Naive B cell (primary cell): ENCODE data around the gene TASP1. TPM values are rescaled to one million over a fixed set of nuclear protein-coding genes. Genes with fewer than 3 reads are reported as not detected.

Source experiments
- ATAC-seq, 2 donors: fragments of 150-1000 bp; cut with Tn5 transposase; 2 replicates each; pipeline ENCODE4 v1.10.0; 2021; ENCODE audit warnings: low read depth in 2 of 2, mild to moderate bottlenecking in 2 of 2, moderate library complexity in 2 of 2
- DNase-seq: peaks from one replicate; pipeline ENCODE4 v3.0.0; 2022
- H3K27ac Mint-ChIP-seq, 6 donors: one replicate each; pipeline ENCODE4 v1.8.0; 2020 to 2022; ENCODE audit warnings: mild to moderate bottlenecking in 6 of 6, mixed read lengths in 6 of 6, moderate library complexity in 5 of 6, inconsistent platforms in 2 of 6
- H3K27me3 Mint-ChIP-seq, 3 donors: one replicate each; pipeline ENCODE4 v1.8.0; 2021 to 2022; ENCODE audit warnings: mixed read lengths in 3 of 3, mild to moderate bottlenecking in 1 of 3
- H3K36me3 Mint-ChIP-seq, 2 donors: one replicate each; pipeline ENCODE4 v1.8.0; 2020 to 2022; ENCODE audit warnings: mixed read lengths in 2 of 2, inconsistent platforms in 1 of 2, mild to moderate bottlenecking in 1 of 2
- H3K4me1 Mint-ChIP-seq, 3 donors: one replicate each; pipeline ENCODE4 v1.8.0; 2020 to 2022; ENCODE audit warnings: mixed read lengths in 3 of 3, inconsistent platforms in 1 of 3, mild to moderate bottlenecking in 1 of 3, moderate library complexity in 1 of 3
- H3K4me3 Mint-ChIP-seq, 8 donors: one replicate each; pipeline ENCODE4 v1.8.0; 2020 to 2022; ENCODE audit warnings: mild to moderate bottlenecking in 8 of 8, mixed read lengths in 8 of 8, moderate library complexity in 8 of 8, inconsistent platforms in 2 of 8
- H3K9me3 Mint-ChIP-seq, 7 donors: one replicate each; pipeline ENCODE4 v1.8.0; 2020 to 2022; ENCODE audit warnings: mixed read lengths in 7 of 7, mild to moderate bottlenecking in 5 of 7, inconsistent platforms in 2 of 7, moderate library complexity in 1 of 7
- polyA plus RNA-seq, 6 donors: library from polyadenylated mRNA; unstranded; fragments of 300-500 nt; fragmentation: Illumina TruSeq; gene quantifications; one replicate each; pipeline ENCODE4 v1.2.3, GENCODE V29; 2021; ENCODE audit warnings: low read depth in 6 of 6

TASP1 gene
- polyA plus RNA-seq, 6 donors from 2014 or later, result 12.8 to 20.7 (median 15.0) TPM

- Mint-ChIP-seq H3K27ac (no peak overlapping the region), H3K4me3 (no peak overlapping the region)
- DNase-seq, result no peak
Observed at GRCh38 chr20:13586133-13586532, 52.6 kb downstream of the TASP1 start.

DNA sequence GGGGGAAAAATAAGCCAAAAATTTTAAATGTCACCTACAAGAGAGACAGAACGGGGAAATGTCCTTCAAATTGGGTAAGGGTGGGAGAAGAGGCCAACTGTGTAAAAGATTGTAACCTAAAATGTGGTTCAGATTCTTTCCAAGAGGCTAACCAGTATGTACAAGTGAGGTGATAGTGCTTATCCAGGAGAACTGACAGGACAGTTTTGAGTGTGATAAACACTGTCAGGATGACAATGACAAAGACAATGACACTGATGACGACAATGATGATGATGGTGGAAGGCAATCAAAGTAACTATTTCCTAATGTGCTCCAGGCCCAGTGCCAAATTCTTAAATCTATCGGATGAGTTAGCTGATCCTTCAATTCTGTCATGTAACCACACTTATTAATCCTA, 57.3 kb downstream of the TASP1 start:
- peaks cover 0 to 17% (median 10%) of the 10 kb centered on the region in 7 donors for H3K9me3 Mint-ChIP-seq
- H3K36me3 Mint-ChIP-seq, result peaks cover 33 to 51% of the 10 kb centered on the region in 2 donors
- no peaks in the 10 kb centered on the region for H3K27me3 Mint-ChIP-seq
- no peak overlapping the region for H3K27ac Mint-ChIP-seq
- no peak overlapping the region for H3K4me3 Mint-ChIP-seq
- DNase-seq (no peak), ATAC-seq (no peak)
- H3K4me1 Mint-ChIP-seq, result no peaks in the 10 kb centered on the region

More at GRCh38 chr20:13586133-13586532, 52.6 kb downstream of the TASP1 start:
- ATAC-seq, result no peak
- Mint-ChIP-seq H3K27me3 (no peaks in the 10 kb centered on the region), H3K36me3 (peaks cover 30 to 33% of the 10 kb centered on the region in 2 donors), H3K4me1 (peaks cover 4 to 9% (median 5%) of the 10 kb centered on the region in 3 donors), H3K9me3 (peaks cover 5 to 22% (median 17%) of the 10 kb centered on the region in 7 donors)

DNA sequence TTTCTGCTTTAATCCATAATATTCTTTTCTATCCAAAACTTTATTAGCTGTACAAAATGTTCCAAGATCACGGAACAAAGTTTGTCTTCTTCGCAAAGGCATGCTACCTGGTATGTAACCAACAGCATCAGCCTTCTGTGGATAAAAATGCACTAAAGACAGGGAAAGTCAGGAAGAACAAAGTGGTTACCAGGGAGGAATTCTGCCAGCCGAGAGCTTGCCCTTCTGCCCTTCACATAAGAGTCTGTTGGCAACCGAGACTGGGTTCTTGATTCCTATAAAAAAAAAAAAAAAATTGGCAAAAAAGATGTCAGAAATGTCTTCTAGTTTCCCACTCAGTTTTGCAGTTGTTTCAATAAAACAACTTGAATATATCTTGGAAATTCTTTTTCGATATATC, 58.0 kb downstream of the TASP1 start:
- peaks cover 0 to 13% (median 6%) of the 10 kb centered on the region in 7 donors for H3K9me3 Mint-ChIP-seq
- ATAC-seq (no peak), DNase-seq (no peak)
- no peak overlapping the region for H3K27ac Mint-ChIP-seq
- no peaks in the 10 kb centered on the region for H3K4me1 Mint-ChIP-seq
- H3K27me3 Mint-ChIP-seq, result no peaks in the 10 kb centered on the region
- H3K4me3 Mint-ChIP-seq, result no peak overlapping the region
- H3K36me3 Mint-ChIP-seq, result peaks cover 32 to 48% of the 10 kb centered on the region in 2 donors

- Mint-ChIP-seq H3K36me3 (peaks cover 24 to 48% of the 10 kb centered on the region in 2 donors), H3K4me3 (no peak overlapping the region), H3K4me1 (no peaks in the 10 kb centered on the region), H3K27ac (peak overlapping the region in 1 of 6 donors; percentile 91), H3K9me3 (peaks cover 0 to 6% (median 3%) of the 10 kb centered on the region in 7 donors), H3K27me3 (no peaks in the 10 kb centered on the region)
- ATAC-seq, result no peak
- no peak for DNase-seq
Observed at GRCh38 chr20:13574071-13574470, 64.7 kb downstream of the TASP1 start.

- no peak for DNase-seq
- peaks cover 0 to 14% (median 7%) of the 10 kb centered on the region in 7 donors for H3K9me3 Mint-ChIP-seq
- H3K27ac Mint-ChIP-seq, result peak overlapping the region in 2 of 6 donors; percentile 2 to 49
- no peak overlapping the region for H3K4me3 Mint-ChIP-seq
- no peaks in the 10 kb centered on the region for H3K27me3 Mint-ChIP-seq
- H3K4me1 Mint-ChIP-seq, result no peaks in the 10 kb centered on the region
- no peak for ATAC-seq
- peaks cover 30 to 44% of the 10 kb centered on the region in 2 donors for H3K36me3 Mint-ChIP-seq
Observed at GRCh38 chr20:13571662-13572061, 67.1 kb downstream of the TASP1 start.

- H3K4me1 Mint-ChIP-seq, result no peaks in the 10 kb centered on the region
- peaks cover 29 to 42% of the 10 kb centered on the region in 2 donors for H3K36me3 Mint-ChIP-seq
- no peak overlapping the region for H3K4me3 Mint-ChIP-seq
- H3K27ac Mint-ChIP-seq, result peak overlapping the region in 1 of 6 donors; percentile 12
- H3K27me3 Mint-ChIP-seq, result no peaks in the 10 kb centered on the region
- DNase-seq (no peak), ATAC-seq (no peak)
- H3K9me3 Mint-ChIP-seq, result peaks cover 0 to 14% (median 3%) of the 10 kb centered on the region in 7 donors
Observed at GRCh38 chr20:13567663-13568062, 71.1 kb downstream of the TASP1 start.

- no peak overlapping the region for H3K4me3 Mint-ChIP-seq
- ATAC-seq, result no peak
- H3K36me3 Mint-ChIP-seq, result peaks cover 47 to 57% of the 10 kb centered on the region in 2 donors
- H3K27ac Mint-ChIP-seq, result no peak overlapping the region
- H3K4me1 Mint-ChIP-seq, result no peaks in the 10 kb centered on the region
- DNase-seq, result no peak
- H3K27me3 Mint-ChIP-seq, result no peaks in the 10 kb centered on the region
- H3K9me3 Mint-ChIP-seq, result peaks cover 5 to 19% (median 10%) of the 10 kb centered on the region in 7 donors
Observed at GRCh38 chr20:13563854-13564253, 74.9 kb downstream of the TASP1 start.

GRCh38 chr20:13554706-13555105, 84.0 kb downstream of the TASP1 start:
- Mint-ChIP-seq H3K27me3 (no peaks in the 10 kb centered on the region), H3K36me3 (peaks cover 21 to 35% of the 10 kb centered on the region in 2 donors), H3K27ac (peak overlapping the region in 1 of 6 donors; percentile 78), H3K9me3 (peaks cover 0 to under 1% (median 0%) of the 10 kb centered on the region in 7 donors), H3K4me1 (peaks cover 0 to 3% (median 0%) of the 10 kb centered on the region in 3 donors), H3K4me3 (no peak overlapping the region)
- no peak for DNase-seq
- no peak for ATAC-seq

- Mint-ChIP-seq H3K36me3 (peaks cover 18 to 34% of the 10 kb centered on the region in 2 donors), H3K4me3 (no peak overlapping the region)
Observed at GRCh38 chr20:13554076-13554475, 84.7 kb downstream of the TASP1 start.

DNA sequence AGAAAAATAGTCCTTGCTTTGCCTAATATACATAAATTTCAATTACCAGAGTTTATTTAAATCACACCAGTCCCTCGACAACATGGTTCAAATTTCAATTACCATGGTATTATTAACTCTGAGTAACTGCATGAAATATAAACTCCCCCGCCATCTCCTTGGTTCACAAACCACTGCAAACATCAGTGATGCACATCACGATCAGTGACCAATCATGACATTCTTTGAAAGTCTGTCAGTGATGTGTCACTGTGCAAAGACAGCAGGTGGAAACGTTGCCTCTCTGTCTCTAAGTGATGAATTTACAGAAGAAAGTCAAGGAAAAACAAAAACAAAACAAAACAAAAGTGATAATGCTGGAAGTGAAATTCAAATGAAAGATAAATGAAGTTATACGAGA, 86.7 kb downstream of the TASP1 start:
- Mint-ChIP-seq H3K4me1 (peaks cover 0 to 3% (median 0%) of the 10 kb centered on the region in 3 donors), H3K36me3 (peaks cover 27 to 28% of the 10 kb centered on the region in 2 donors), H3K9me3 (no peaks in the 10 kb centered on the region), H3K4me3 (no peak overlapping the region), H3K27ac (no peak overlapping the region), H3K27me3 (no peaks in the 10 kb centered on the region)
- ATAC-seq (no peak), DNase-seq (no peak)

More at GRCh38 chr20:13554076-13554475, 84.7 kb downstream of the TASP1 start:
- H3K9me3 Mint-ChIP-seq, result no peaks in the 10 kb centered on the region
- no peak for DNase-seq
- H3K27ac Mint-ChIP-seq, result no peak overlapping the region
- no peaks in the 10 kb centered on the region for H3K27me3 Mint-ChIP-seq
- ATAC-seq, result no peak
- peaks cover 0 to 3% (median 0%) of the 10 kb centered on the region in 3 donors for H3K4me1 Mint-ChIP-seq

DNA sequence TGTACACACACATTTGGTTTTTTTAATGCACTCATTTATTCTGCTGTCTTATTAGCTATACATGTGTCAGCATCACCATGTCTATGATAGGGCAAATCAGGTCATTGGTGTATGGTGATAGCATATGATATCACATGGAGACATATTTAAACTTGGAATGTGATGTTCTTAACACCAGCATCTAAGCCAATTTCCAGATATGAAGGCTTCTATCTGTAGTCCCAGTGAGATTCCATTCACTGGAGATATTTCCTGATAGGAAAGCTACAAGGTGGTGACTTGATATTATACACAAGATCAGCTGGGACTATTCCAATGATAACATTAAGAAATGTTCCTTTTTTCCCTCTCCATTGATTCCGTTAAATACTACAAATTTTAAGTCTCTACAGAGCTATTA, 89.3 kb downstream of the TASP1 start:
- no peak for DNase-seq
- Mint-ChIP-seq H3K4me3 (no peak overlapping the region), H3K9me3 (no peaks in the 10 kb centered on the region), H3K27ac (no peak overlapping the region), H3K4me1 (no peaks in the 10 kb centered on the region), H3K27me3 (no peaks in the 10 kb centered on the region), H3K36me3 (peaks cover 11 to 15% of the 10 kb centered on the region in 2 donors)
- ATAC-seq, result no peak

DNA sequence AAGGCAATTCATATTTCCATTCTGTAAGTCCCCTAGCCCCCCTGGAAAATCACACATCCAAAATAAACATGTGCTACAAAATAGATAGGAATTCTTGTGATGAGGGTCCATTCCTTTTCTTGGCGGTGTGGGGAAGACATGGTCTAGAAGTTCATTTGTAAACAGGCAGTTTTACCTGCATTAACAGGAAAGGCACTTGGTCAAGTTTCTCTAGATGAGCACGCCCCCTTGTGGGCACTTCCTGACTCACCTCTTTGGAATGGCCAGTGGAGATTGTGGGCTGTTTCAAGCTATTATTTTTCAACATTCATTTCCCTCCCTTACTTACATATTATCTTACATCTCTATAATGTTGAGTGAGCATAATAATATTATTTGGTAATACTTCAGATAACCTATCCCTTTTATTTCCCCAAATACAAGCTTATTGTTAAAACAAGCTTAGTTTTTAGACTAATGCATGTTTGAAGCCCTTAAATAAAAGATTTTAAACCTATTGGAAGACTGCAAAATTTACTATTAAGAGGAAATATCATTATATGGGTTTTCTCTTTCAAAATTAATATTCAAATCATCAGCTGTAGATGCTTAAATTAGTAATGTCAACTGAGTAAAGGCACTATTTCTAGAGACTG, 92.1 kb downstream of the TASP1 start:
- Mint-ChIP-seq H3K9me3 (no peaks in the 10 kb centered on the region), H3K4me3 (no peak overlapping the region), H3K27ac (no peak overlapping the region), H3K4me1 (no peaks in the 10 kb centered on the region), H3K36me3 (peaks cover 9 to 11% of the 10 kb centered on the region in 2 donors), H3K27me3 (no peaks in the 10 kb centered on the region)
- ATAC-seq, result no peak
- peak; percentile 18 for DNase-seq

- no peaks in the 10 kb centered on the region for H3K4me1 Mint-ChIP-seq
- peak overlapping the region in 2 of 6 donors; percentile 29 to 38 for H3K27ac Mint-ChIP-seq
- H3K9me3 Mint-ChIP-seq, result no peaks in the 10 kb centered on the region
- no peak overlapping the region for H3K4me3 Mint-ChIP-seq
- no peak for ATAC-seq
- H3K36me3 Mint-ChIP-seq, result peaks cover 9 to 11% of the 10 kb centered on the region in 2 donors
- DNase-seq, result no peak
- H3K27me3 Mint-ChIP-seq, result no peaks in the 10 kb centered on the region
Observed at GRCh38 chr20:13545790-13546189, 92.9 kb downstream of the TASP1 start.

DNA sequence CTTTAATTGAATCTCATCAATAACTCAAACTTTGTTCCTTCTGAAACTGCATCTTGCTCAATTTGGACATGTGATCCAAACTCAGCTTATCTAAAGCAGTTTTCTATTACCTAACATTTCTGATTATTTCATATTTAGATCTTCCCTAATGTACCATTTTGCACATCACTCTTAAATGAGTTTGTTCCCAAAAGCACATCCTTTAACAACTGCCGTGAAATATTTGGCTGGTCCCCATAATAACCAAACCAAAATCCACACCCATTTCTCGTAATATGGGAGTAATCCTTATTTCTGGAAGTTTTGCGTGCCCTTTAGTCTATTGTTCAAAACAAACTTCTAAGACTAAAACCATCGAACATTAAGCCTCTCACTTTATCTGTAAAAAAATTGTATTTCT, 94.9 kb downstream of the TASP1 start:
- no peaks in the 10 kb centered on the region for H3K9me3 Mint-ChIP-seq
- peaks cover 6 to 11% of the 10 kb centered on the region in 2 donors for H3K36me3 Mint-ChIP-seq
- no peak overlapping the region for H3K4me3 Mint-ChIP-seq
- no peaks in the 10 kb centered on the region for H3K4me1 Mint-ChIP-seq
- no peak overlapping the region for H3K27ac Mint-ChIP-seq
- no peaks in the 10 kb centered on the region for H3K27me3 Mint-ChIP-seq
- no peak for ATAC-seq
- no peak for DNase-seq
